T-cell (primary cell): ENCODE measurements around the gene CDHR4. TPM values are rescaled to one million over a fixed set of nuclear protein-coding genes. Genes with fewer than 3 reads are reported as not detected.
A peak's percentile ranks its signal among the peaks of the same experiment; 100 is the strongest.
"Not testable (repeated sequence)": the region's sequence is repeated elsewhere in the genome, so short reads cannot be mapped to it uniquely, and the experiment has no call there.

Experiments
- ATAC-seq, 4 experiments: fragments of 200-7000 bp in 3 of 4; fragments of 150-1000 bp in 1 of 4; cut with Tn5 transposase; replicated peaks in 1 of 4; 1 replicate in 3 of 4; 2 replicates in 1 of 4; pipeline ENCODE4 v1.10.0; 2021; ENCODE audit warnings: moderate library complexity in 3 of 4, mild to moderate bottlenecking in 2 of 4, moderate number of reproducible peaks in 1 of 4
- CTCF ChIA-PET, 2 donors: fragments of 300-600 bp; sonication (Branson Sonifier 250); formaldehyde crosslinking; loops; one replicate each; lab custom pipeline; 2022; ENCODE audit warnings: antibody characterized with exemption in 2 of 2; lab: Charles Lee
- POLR2A ChIA-PET, 2 donors: fragments of 300-600 bp; sonication (Branson Sonifier 250); formaldehyde crosslinking; loops; one replicate each; lab custom pipeline; 2022; ENCODE audit warnings: antibody characterized with exemption in 2 of 2; lab: Charles Lee
- DNase-seq, 35 experiments: peaks; one replicate each; pipeline versions ENCODE4 v3.0.0 to v3.0.0-alpha.2; 2013 to 2023
- H3K27ac ChIP-seq: one replicate; pipeline ENCODE4 v1.5.1; 2013; ENCODE audit warnings: low read length
- H3K27me3 ChIP-seq, 2 experiments: replicated peaks in 1 of 2; 1 replicate in 1 of 2; 2 replicates in 1 of 2; pipeline versions ENCODE4 v1.6.1 to v1.7.0; 2013; ENCODE audit warnings: low read length in 1 of 2, mixed read lengths in 1 of 2; ENCODE audit not compliant: control insufficient read depth in 2 of 2, insufficient read depth in 2 of 2; ENCODE audit errors: extremely low read depth in 1 of 2
- H3K36me3 ChIP-seq, 2 donors: 1 replicate in 1 of 2; 2 replicates in 1 of 2; pipeline versions ENCODE4 v1.6.1 to v1.7.0; 2013; ENCODE audit warnings: low read length in 1 of 2; ENCODE audit not compliant: control insufficient read depth in 2 of 2, insufficient read depth in 1 of 2; ENCODE audit errors: extremely low read depth in 1 of 2
- H3K4me1 ChIP-seq, 2 experiments: 1 replicate in 1 of 2; 2 replicates in 1 of 2; pipeline versions ENCODE4 v1.6.1 to v1.7.0; 2013; ENCODE audit warnings: low read length in 2 of 2, mixed read lengths in 1 of 2; ENCODE audit not compliant: insufficient read depth in 2 of 2, control insufficient read depth in 1 of 2; ENCODE audit errors: extremely low read depth in 1 of 2
- H3K4me3 ChIP-seq, 2 donors: 1 replicate in 1 of 2; 2 replicates in 1 of 2; pipeline versions ENCODE4 v1.5.1 to v1.7.0; 2013; ENCODE audit warnings: mild to moderate bottlenecking in 2 of 2, low read length in 1 of 2, moderate library complexity in 1 of 2; ENCODE audit not compliant: control insufficient read depth in 1 of 2; ENCODE audit errors: extremely low read depth in 1 of 2
- H3K9me3 ChIP-seq: 2 replicates; pipeline ENCODE4 v1.7.0; 2013
- H3K27ac Mint-ChIP-seq, 2 donors: one replicate each; pipeline ENCODE4 v1.8.0; 2020 to 2021; ENCODE audit warnings: mild to moderate bottlenecking in 2 of 2, mixed read lengths in 2 of 2
- H3K27me3 Mint-ChIP-seq, 2 donors: one replicate each; pipeline ENCODE4 v1.8.0; 2021 to 2022; ENCODE audit warnings: mixed read lengths in 2 of 2
- H3K36me3 Mint-ChIP-seq: one replicate; pipeline ENCODE4 v1.8.0; 2021; ENCODE audit warnings: mixed read lengths
- H3K4me1 Mint-ChIP-seq, 3 donors: one replicate each; pipeline ENCODE4 v1.8.0; 2020 to 2022; ENCODE audit warnings: mixed read lengths in 3 of 3, mild to moderate bottlenecking in 1 of 3
- H3K4me3 Mint-ChIP-seq, 3 donors: one replicate each; pipeline ENCODE4 v1.8.0; 2020 to 2022; ENCODE audit warnings: mild to moderate bottlenecking in 3 of 3, mixed read lengths in 3 of 3, moderate library complexity in 3 of 3
- H3K9me3 Mint-ChIP-seq, 3 donors: one replicate each; pipeline ENCODE4 v1.8.0; 2020 to 2022; ENCODE audit warnings: mixed read lengths in 3 of 3
- WGBS: methylation state at CpG from one replicate; pipeline ENCODE4 v1.1.5; 2013; ENCODE audit warnings: missing lambda C conversion rate; ENCODE audit not compliant: insufficient coverage; 5-methylcytosine and 5-hydroxymethylcytosine counted together
- total RNA-seq, 35 experiments: library from RNA in 6 of 35; stranded (reverse) in 6 of 35; fragments of 120-200 nt in 1 of 35; gene quantifications; one replicate each; pipeline versions ENCODE4 v1.2.1 to v1.2.4 and lab custom pipeline; 2013 to 2026

The CDHR4 gene
- total RNA-seq, 5 donors from 2014 or later (not counting 1 experiment from before 2014, with no cell fraction given), result 0.35 to 0.68 (median 0.36) TPM; not detected in 1

- WGBS, result 95% methylated on average over 2 of the region's 2 CpGs
- Mint-ChIP-seq H3K27me3 (no peaks in the 10 kb centered on the region), H3K36me3 (peaks cover 3% of the 10 kb centered on the region), H3K4me1 (no peaks in the 10 kb centered on the region), H3K27ac (no peak overlapping the region), H3K4me3 (no peak overlapping the region), H3K9me3 (no peaks in the 10 kb centered on the region)
- Histone ChIP-seq H3K4me1 (no peaks in the 10 kb centered on the region), H3K27me3 (no peaks in the 10 kb centered on the region), H3K4me3 (no peak overlapping the region), H3K9me3 (no peaks in the 10 kb centered on the region), H3K36me3 (no peaks in the 10 kb centered on the region), H3K27ac (no peak overlapping the region)
- ATAC-seq (no peak), DNase-seq (no peak)
- ChIA-PET CTCF (interaction anchor here (0.9 to 3.8 kb wide), 4 partner anchors 12 to 38 kb away, joined by 3 to 56 read pairs (median 9); partner anchors contain the start of gene INKA1 (in 2 of the 2)), POLR2A (no interaction called here)
Observed at GRCh38 chr3:49840388-49840787, 40.7 kb upstream of the CDHR4 start.

DNA sequence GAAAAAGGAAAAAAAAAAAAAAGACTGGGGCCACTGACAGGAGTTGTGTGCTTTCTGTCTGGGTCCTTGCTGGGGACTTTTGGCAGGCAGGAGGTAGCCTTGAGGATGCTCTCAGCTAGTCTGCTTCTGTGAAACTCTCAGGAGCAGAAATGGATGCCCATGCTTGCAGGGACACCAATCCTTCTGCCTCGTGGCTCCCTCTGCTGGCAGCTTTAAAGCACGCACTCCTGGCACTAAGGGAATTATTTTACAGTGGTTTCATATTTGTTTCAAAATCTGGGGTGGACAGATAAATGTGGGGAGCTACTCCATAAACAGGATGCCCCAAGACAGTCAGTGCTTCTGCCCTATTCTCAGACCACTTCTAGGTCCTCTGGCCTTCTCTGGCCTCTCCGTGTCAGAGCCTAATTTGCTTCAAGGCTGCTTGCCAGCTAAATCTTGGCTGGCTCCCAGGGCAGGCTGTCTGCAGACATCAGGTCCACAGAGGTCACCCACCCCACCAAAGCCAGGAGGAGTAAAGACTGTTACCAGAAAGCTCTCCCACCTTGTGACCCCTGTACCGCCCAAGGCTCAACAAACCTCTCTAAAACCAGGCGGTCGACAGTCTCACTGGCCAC lies 39.6 kb upstream of the CDHR4 start:
- Histone ChIP-seq H3K27me3 (no peaks in the 10 kb centered on the region), H3K9me3 (no peaks in the 10 kb centered on the region), H3K27ac (no peak overlapping the region), H3K36me3 (no peaks in the 10 kb centered on the region), H3K4me1 (no peaks in the 10 kb centered on the region), H3K4me3 (no peak overlapping the region)
- ATAC-seq, result peak; percentile 90 to 98 (median 94)
- Mint-ChIP-seq H3K27me3 (no peaks in the 10 kb centered on the region), H3K4me3 (no peak overlapping the region), H3K27ac (no peak overlapping the region), H3K36me3 (peaks cover under 1% of the 10 kb centered on the region), H3K9me3 (no peaks in the 10 kb centered on the region), H3K4me1 (no peaks in the 10 kb centered on the region)
- ChIA-PET CTCF (interaction anchor here (0.7 to 3.8 kb wide), 14 partner anchors 9 to 1435 kb away, joined by 3 to 56 read pairs (median 4); partner anchors contain the start of genes INKA1 (in 2 of the 2), IP6K1 (in 1 of the 2) and UBA7 (in 1 of the 2)), POLR2A (interaction anchor here (0.7 to 1.0 kb wide), 3 partner anchors 36 to 38 kb away, joined by 5 to 8 read pairs (median 5); partner anchors contain the start of gene INKA1 (in 2 of the 2))
- WGBS, result 20% methylated on average over 3 of the region's 6 CpGs
- DNase-seq, result peak; percentile 60 to 92 (median 77)

DNA sequence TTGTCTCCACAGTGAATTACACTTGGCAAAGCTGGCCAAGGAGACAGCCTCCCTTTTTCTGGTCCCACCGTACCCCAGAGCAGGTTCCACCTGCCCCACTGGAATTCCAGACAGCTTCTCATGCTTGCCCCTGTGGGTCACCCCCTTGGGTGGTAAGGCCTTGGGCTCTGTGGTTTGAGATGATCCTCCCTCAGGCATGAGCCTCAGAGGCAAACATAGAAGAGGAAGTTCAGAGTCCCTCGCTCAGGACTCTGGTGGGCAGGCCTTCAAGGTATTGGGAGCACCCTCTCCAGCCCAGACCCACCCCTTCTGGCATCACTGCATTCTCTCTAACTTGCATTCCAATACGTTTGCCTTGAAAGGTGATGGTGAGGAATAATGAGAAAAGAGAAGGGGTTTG lies 31.7 kb upstream of the CDHR4 start:
- POLR2A ChIA-PET, result interaction anchor here in 1 of 2 donors (0.6 to 0.7 kb wide), 2 partner anchors 94 to 316 kb away, joined by 3 to 8 read pairs; no protein-coding TSS in a partner anchor
- Histone ChIP-seq H3K4me1 (no peaks in the 10 kb centered on the region), H3K27ac (no peak overlapping the region), H3K27me3 (no peaks in the 10 kb centered on the region), H3K4me3 (no peak overlapping the region), H3K36me3 (no peaks in the 10 kb centered on the region), H3K9me3 (no peaks in the 10 kb centered on the region)
- H3K36me3 Mint-ChIP-seq, result no peaks in the 10 kb centered on the region
- H3K27ac Mint-ChIP-seq, result no peak overlapping the region
- H3K9me3 Mint-ChIP-seq, result no peaks in the 10 kb centered on the region
- no peak for ATAC-seq
- H3K27me3 Mint-ChIP-seq, result no peaks in the 10 kb centered on the region
- DNase-seq, result no peak
- CTCF ChIA-PET, result no interaction called here
- no peak overlapping the region for H3K4me3 Mint-ChIP-seq
- 20% methylated on average over 1 of the region's 3 CpGs for WGBS
- H3K4me1 Mint-ChIP-seq, result no peaks in the 10 kb centered on the region

DNA sequence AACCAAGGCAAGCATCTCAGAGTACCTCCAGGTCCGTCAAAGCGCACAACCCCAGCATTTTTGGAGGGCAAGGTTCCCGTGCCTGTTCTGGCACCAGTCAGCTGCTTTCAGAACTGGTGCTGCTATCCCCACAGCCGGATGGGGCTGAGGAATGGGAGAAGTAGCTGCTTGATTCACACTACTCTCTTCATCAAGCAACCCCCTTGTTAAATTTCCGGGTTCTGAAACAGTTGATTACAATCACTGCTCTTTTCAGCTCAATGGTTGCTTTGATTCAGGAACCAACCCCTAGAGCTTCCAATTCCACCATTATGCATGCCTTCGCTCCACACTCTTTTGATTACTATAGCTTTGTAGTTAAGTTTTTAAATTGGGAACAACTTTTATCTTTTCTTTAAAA lies 26.3 kb upstream of the CDHR4 start:
- H3K36me3 ChIP-seq, result no peaks in the 10 kb centered on the region
- no peak overlapping the region for H3K27ac ChIP-seq
- ChIA-PET CTCF (no interaction called here), POLR2A (no interaction called here)
- 83% methylated on average over 2 of the region's 6 CpGs for WGBS
- no peak overlapping the region for H3K4me3 ChIP-seq
- DNase-seq (no peak), ATAC-seq (no peak)
- H3K9me3 ChIP-seq, result no peaks in the 10 kb centered on the region
- no peaks in the 10 kb centered on the region for H3K27me3 Mint-ChIP-seq
- no peak overlapping the region for H3K27ac Mint-ChIP-seq
- H3K27me3 ChIP-seq, result no peaks in the 10 kb centered on the region
- no peak overlapping the region for H3K4me3 Mint-ChIP-seq
- H3K4me1 Mint-ChIP-seq, result no peaks in the 10 kb centered on the region
- no peaks in the 10 kb centered on the region for H3K36me3 Mint-ChIP-seq
- H3K9me3 Mint-ChIP-seq, result no peaks in the 10 kb centered on the region
- no peaks in the 10 kb centered on the region for H3K4me1 ChIP-seq

DNA sequence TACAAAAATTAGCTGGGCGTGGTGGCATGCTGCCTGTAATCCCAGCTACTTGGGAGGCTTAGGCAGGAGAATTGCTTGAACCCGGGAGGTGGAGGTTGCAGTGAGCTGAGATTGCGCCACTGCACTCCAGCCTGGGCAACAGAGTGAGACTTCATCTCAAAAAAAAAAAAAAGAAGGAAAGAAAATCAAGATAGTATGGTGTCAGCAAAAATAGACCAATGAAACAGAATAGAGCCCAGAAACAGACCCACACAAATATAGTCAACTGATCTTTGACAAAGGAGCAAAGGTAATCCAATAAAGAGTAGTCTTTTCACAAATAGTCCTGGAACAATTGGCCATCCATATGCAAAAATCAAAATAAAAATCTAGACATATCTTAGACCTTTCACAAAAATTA lies 23.5 kb upstream of the CDHR4 start:
- CTCF ChIA-PET, H3K36me3 Mint-ChIP-seq, H3K4me1 ChIP-seq, H3K9me3 ChIP-seq, H3K4me3 Mint-ChIP-seq, H3K36me3 ChIP-seq, H3K9me3 Mint-ChIP-seq, H3K4me1 Mint-ChIP-seq, H3K4me3 ChIP-seq, H3K27me3 ChIP-seq, DNase-seq, H3K27ac Mint-ChIP-seq, H3K27me3 Mint-ChIP-seq, ATAC-seq, H3K27ac ChIP-seq: not testable (repeated sequence)
- WGBS, result no CpG with 5 or more reads among the region's 3 CpGs
- POLR2A ChIA-PET, result interaction anchor here in 1 of 2 donors (0.6 kb wide), 1 partner anchor 219 kb away, joined by 3 read pairs; no protein-coding TSS in a partner anchor

GRCh38 chr3:49813497-49814174 lies 14.0 kb upstream of the CDHR4 start, which contains the start of gene UBA7:
UBA7 (minus strand) TSS chr3:49813953; CDS start chr3:49813787, 166 bp downstream.
- Mint-ChIP-seq H3K4me1 (peaks cover 42 to 49% (median 44%) of the 10 kb centered on the region in 3 donors), H3K27ac (peak within 1 kb of the TSS; percentile 98 to 99), H3K36me3 (peaks cover 19% of the 10 kb centered on the region), H3K9me3 (no peaks in the 10 kb centered on the region), H3K4me3 (peak within 1 kb of the TSS; percentile 85 to 97 (median 95)), H3K27me3 (no peaks in the 10 kb centered on the region)
- Histone ChIP-seq H3K4me1 (peaks cover 2 to 41% of the 10 kb centered on the region in 2 experiments), H3K4me3 (peak within 1 kb of the TSS; percentile 65 to 82), H3K36me3 (peaks cover 0 to 41% of the 10 kb centered on the region in 2 donors), H3K9me3 (no peaks in the 10 kb centered on the region), H3K27ac (peak within 1 kb of the TSS; percentile 88), H3K27me3 (no peaks in the 10 kb centered on the region)
- WGBS, result 0% methylated on average over 1 of the region's 9 CpGs
- ChIA-PET CTCF (interaction anchor here in 1 of 2 donors (0.5 to 1.7 kb wide), 3 partner anchors 11 to 1744 kb away, joined by 5 to 22 read pairs (median 5); partner anchors contain the start of gene INKA1), POLR2A (interaction anchor here (0.6 kb wide), 3 partner anchors 30 to 1769 kb away, joined by 3 to 5 read pairs (median 3); no protein-coding TSS in a partner anchor)
- DNase-seq (peak in 18 of 35 experiments; percentile 11 to 65 (median 25)), ATAC-seq (peak; percentile 86 to 93 (median 89))
